Measurements from ENCODE around the gene FUBP1. TPM values are rescaled to one million over a fixed set of nuclear protein-coding genes. Genes with fewer than 3 reads are reported as not detected.

FUBP1 gene
- total and polyA plus RNA-seq, 2 of the 13 experiments (the other 11 are each of a cell fraction or from before 2014, with no cell fraction given): 98.1 to 166 TPM

DNA sequence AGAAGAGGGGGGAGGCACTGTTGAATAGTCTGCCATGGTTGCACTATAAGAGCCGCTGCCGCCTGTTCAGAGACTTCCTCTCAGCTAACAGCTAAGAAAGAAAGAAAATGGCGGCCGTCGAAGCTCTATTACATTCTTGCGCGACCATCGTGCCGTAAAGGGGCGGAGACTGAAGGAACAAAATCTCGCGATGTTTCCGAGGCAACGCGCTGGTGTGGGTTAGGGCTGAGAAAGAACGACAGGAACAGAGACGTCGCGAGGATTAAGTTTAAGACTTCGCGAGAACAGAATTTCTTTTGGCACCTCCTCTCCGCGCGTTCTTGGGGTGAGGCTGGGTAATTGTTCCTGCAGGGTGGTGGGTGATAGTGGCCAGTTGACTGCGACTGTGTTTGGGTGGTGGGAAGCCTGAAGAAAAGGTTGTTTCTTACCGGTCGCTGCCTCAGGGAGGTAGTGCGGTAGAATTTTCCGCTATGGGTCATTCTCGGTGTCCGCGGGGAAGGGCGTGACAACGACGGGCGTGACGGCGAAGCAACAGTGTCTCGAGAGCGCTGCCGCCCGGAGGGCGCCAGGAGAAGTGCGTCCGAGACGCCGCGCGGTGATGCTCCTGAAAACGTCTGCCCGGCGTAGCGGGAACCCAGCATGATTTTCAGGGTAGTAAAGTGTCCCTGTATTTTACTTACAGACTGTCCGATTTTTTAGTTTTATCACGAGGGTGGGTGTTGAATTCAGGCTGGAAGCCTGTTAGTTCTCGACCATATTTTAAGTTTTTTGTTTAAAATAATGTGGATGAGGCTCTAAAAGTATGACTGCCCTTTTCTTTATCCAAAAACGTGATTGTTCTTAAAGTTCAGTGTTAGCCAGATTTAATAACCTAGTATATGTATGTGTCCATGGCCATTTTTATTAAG, at the start of gene FUBP1 (continued):
- peak; percentile 47; the same call in 1 of the 2 replicates for TF ChIP-seq ATF2 (CRISPR knock-in tag; IDR thresholded peaks at IDR 0.05)
- TF ChIP-seq, protein P1, sequence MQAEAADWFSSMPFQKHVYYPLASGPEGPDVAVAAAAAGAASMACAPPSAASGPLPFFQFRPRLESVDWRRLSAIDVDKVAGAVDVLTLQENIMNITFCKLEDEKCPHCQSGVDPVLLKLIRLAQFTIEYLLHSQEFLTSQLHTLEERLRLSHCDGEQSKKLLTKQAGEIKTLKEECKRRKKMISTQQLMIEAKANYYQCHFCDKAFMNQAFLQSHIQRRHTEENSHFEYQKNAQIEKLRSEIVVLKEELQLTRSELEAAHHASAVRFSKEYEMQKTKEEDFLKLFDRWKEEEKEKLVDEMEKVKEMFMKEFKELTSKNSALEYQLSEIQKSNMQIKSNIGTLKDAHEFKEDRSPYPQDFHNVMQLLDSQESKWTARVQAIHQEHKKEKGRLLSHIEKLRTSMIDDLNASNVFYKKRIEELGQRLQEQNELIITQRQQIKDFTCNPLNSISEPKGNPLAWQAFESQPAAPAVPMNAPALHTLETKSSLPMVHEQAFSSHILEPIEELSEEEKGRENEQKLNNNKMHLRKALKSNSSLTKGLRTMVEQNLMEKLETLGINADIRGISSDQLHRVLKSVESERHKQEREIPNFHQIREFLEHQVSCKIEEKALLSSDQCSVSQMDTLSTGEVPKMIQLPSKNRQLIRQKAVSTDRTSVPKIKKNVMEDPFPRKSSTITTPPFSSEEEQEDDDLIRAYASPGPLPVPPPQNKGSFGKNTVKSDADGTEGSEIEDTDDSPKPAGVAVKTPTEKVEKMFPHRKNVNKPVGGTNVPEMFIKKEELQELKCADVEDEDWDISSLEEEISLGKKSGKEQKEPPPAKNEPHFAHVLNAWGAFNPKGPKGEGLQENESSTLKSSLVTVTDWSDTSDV (CRISPR knock-in tag; IDR thresholded peaks at IDR 0.05): 0 out of 2 replicates have a peak, but pooled peaks have one; percentile 6
- no peak for TF ChIP-seq CENPT (CRISPR knock-in tag; IDR thresholded peaks at IDR 0.05; ENCODE audit: low read depth)
- no peak for TF ChIP-seq ZFP82 (CRISPR knock-in tag; IDR thresholded peaks at IDR 0.05; ENCODE audit: borderline replicate concordance)
- no peak for TF ChIP-seq ZNF235 (CRISPR knock-in tag; IDR thresholded peaks at IDR 0.05; ENCODE audit: borderline replicate concordance)
- no peak for TF ChIP-seq ZNF354B (CRISPR knock-in tag; IDR thresholded peaks at IDR 0.05)
- TF ChIP-seq, protein P2, sequence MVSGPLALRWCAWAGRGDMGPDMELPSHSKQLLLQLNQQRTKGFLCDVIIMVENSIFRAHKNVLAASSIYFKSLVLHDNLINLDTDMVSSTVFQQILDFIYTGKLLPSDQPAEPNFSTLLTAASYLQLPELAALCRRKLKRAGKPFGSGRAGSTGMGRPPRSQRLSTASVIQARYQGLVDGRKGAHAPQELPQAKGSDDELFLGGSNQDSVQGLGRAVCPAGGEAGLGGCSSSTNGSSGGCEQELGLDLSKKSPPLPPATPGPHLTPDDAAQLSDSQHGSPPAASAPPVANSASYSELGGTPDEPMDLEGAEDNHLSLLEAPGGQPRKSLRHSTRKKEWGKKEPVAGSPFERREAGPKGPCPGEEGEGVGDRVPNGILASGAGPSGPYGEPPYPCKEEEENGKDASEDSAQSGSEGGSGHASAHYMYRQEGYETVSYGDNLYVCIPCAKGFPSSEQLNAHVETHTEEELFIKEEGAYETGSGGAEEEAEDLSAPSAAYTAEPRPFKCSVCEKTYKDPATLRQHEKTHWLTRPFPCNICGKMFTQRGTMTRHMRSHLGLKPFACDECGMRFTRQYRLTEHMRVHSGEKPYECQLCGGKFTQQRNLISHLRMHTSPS (CRISPR knock-in tag; IDR thresholded peaks at IDR 0.05; ENCODE audit: low read depth): no peak
- no peak for TF ChIP-seq ZNF644 (CRISPR knock-in tag; IDR thresholded peaks at IDR 0.05; ENCODE audit: low read depth)
- peak; percentile 64; the same call in 1 of the 2 replicates for TF ChIP-seq MYC (CRISPR knock-in tag; IDR thresholded peaks at IDR 0.05; ENCODE audit: borderline replicate concordance)
- no peak for TF ChIP-seq ZNF225 (CRISPR knock-in tag; IDR thresholded peaks at IDR 0.05)
- TF ChIP-seq POLR2G (IDR thresholded peaks at IDR 0.05; ENCODE audit: low read depth, low read length): peak; percentile 95
- TF ChIP-seq, protein P3, sequence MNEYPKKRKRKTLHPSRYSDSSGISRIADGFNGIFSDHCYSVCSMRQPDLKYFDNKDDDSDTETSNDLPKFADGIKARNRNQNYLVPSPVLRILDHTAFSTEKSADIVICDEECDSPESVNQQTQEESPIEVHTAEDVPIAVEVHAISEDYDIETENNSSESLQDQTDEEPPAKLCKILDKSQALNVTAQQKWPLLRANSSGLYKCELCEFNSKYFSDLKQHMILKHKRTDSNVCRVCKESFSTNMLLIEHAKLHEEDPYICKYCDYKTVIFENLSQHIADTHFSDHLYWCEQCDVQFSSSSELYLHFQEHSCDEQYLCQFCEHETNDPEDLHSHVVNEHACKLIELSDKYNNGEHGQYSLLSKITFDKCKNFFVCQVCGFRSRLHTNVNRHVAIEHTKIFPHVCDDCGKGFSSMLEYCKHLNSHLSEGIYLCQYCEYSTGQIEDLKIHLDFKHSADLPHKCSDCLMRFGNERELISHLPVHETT (CRISPR knock-in tag; conservative IDR thresholded peaks at IDR 0.05): no peak; the same call in 1 of the 2 replicates
- 0 out of 2 replicates have a peak, but pooled peaks have one; percentile 26 for TF ChIP-seq ZNF34 (CRISPR knock-in tag; IDR thresholded peaks at IDR 0.05; ENCODE audit: borderline replicate concordance)
- TF ChIP-seq NFIB (CRISPR knock-in tag; IDR thresholded peaks at IDR 0.05; ENCODE audit: borderline replicate concordance): no peak
- TF ChIP-seq AHR (CRISPR knock-in tag; IDR thresholded peaks at IDR 0.05): 0 out of 2 replicates have a peak, but pooled peaks have one; percentile 35
- peak; percentile 1; the same call in 1 of the 2 replicates for TF ChIP-seq ZNF232 (CRISPR knock-in tag; IDR thresholded peaks at IDR 0.05; ENCODE audit: borderline replicate concordance)
- TF ChIP-seq, protein P4, sequence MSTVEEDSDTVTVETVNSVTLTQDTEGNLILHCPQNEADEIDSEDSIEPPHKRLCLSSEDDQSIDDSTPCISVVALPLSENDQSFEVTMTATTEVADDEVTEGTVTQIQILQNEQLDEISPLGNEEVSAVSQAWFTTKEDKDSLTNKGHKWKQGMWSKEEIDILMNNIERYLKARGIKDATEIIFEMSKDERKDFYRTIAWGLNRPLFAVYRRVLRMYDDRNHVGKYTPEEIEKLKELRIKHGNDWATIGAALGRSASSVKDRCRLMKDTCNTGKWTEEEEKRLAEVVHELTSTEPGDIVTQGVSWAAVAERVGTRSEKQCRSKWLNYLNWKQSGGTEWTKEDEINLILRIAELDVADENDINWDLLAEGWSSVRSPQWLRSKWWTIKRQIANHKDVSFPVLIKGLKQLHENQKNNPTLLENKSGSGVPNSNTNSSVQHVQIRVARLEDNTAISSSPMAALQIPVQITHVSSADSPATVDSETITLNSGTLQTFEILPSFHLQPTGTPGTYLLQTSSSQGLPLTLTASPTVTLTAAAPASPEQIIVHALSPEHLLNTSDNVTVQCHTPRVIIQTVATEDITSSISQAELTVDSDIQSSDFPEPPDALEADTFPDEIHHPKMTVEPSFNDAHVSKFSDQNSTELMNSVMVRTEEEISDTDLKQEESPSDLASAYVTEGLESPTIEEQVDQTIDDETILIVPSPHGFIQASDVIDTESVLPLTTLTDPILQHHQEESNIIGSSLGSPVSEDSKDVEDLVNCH (CRISPR knock-in tag; IDR thresholded peaks at IDR 0.05): no peak
